Neural progenitor cell (in vitro differentiated cells): Measurements from ENCODE around the gene ABHD17B.

Experiments
- CTCF ChIP-seq: fragments of 200-600 bp; sonication (generic); IDR thresholded peaks from 2 replicates; pipeline ENCODE4 v1.5.1; 2017; ENCODE audit warnings: antibody characterized with exemption, mild to moderate bottlenecking
- EZH2 ChIP-seq: fragments of 200-600 bp; sonication (generic); IDR thresholded peaks from 2 replicates; pipeline ENCODE4 v1.6.1; 2017; ENCODE audit warnings: antibody characterized with exemption, mild to moderate bottlenecking, moderate library complexity
- EZH2phosphoT487 ChIP-seq: fragments of 200-600 bp; sonication (generic); IDR thresholded peaks from 2 replicates; pipeline ENCODE4 v1.6.1; 2017; ENCODE audit warnings: antibody characterized with exemption

DNA sequence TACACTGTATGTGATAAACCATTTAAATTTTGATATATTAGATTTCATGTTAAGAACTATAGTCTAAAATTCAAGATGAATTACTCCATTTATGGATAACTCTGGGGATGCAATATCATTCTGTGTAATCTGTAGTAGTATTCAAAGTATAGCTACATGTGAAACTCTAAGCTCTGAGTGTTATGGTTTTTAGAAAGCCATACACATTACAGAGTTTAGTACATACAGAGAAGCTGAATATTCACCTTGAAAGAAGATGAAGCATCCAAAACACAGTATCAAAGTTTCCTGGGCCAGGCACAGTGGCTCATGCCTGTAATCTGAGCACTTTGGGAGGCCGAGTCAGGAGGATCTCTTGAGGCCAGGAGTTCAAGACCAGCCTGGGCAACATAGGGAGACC lies 25.0 kb downstream of the ABHD17B start:
- TF ChIP-seq CTCF, result no peak
- TF ChIP-seq EZH2, result no peak
- no peak for TF ChIP-seq EZH2phosphoT487
